22Rv1 (cell line): ENCODE data around the gene ARHGAP8.

Experiments
- ZFX ChIP-seq: fragments of 450-650 bp; IDR thresholded peaks from 2 replicates; pipeline ENCODE4 v1.6.1; 2017; ENCODE audit warnings: antibody characterized with exemption, borderline replicate concordance
- TF ChIP-seq, protein P1 (sequence below): fragments of 450-650 bp; IDR thresholded peaks from 2 replicates; pipeline ENCODE4 v1.5.1; 2017; ENCODE audit warnings: mild to moderate bottlenecking

DNA sequence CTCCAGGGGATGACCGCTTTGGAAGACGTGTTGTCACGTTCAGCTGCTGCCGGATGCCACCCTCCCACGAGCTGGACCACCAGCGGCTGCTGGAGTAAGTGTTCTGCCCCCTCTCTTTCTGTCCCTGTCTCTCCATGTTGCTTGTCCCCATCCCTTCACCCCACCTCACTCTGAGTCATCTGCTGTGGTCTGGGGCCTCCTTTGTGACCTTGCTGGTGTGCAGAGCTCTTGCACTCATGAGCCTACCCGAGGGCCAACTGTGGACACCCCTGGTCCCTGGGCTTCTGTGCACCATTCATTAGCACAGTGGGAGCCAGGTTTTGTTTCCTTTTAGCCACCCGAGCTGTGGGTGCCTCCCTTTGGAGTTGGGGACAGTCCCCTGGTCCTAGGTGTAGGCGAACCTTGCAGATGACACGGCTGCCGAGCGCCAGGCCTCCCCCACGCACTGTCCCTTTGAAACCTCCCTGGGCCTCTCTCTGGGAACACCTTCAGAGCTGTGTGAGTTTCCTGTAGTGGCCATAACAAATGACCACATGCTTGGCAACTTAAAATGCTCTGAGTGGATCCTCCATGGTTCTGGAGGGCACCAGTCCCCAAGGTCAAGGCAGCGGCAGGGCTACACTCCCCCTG, 49.8 kb downstream of the ARHGAP8 start:
- TF ChIP-seq, protein P1, sequence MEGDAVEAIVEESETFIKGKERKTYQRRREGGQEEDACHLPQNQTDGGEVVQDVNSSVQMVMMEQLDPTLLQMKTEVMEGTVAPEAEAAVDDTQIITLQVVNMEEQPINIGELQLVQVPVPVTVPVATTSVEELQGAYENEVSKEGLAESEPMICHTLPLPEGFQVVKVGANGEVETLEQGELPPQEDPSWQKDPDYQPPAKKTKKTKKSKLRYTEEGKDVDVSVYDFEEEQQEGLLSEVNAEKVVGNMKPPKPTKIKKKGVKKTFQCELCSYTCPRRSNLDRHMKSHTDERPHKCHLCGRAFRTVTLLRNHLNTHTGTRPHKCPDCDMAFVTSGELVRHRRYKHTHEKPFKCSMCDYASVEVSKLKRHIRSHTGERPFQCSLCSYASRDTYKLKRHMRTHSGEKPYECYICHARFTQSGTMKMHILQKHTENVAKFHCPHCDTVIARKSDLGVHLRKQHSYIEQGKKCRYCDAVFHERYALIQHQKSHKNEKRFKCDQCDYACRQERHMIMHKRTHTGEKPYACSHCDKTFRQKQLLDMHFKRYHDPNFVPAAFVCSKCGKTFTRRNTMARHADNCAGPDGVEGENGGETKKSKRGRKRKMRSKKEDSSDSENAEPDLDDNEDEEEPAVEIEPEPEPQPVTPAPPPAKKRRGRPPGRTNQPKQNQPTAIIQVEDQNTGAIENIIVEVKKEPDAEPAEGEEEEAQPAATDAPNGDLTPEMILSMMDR, result no peak
- TF ChIP-seq ZFX, result no peak
